DND-41 (cell line): ENCODE results near the gene MICAL3.

Source experiments
- CTCF ChIP-seq: IDR thresholded peaks from 2 replicates; pipeline ENCODE4 v1.5.1; 2012; ENCODE audit warnings: borderline replicate concordance, low read length, moderate library complexity, mild to moderate bottlenecking; ENCODE audit not compliant: poor library complexity, severe bottlenecking; ENCODE audit errors: extremely low read depth
- EZH2 ChIP-seq: IDR thresholded peaks from 3 replicates; pipeline ENCODE4 v1.6.1; 2012; ENCODE audit warnings: borderline replicate concordance, low read depth, mild to moderate bottlenecking, moderate library complexity, low read length, inconsistent platforms; ENCODE audit not compliant: severe bottlenecking

DNA sequence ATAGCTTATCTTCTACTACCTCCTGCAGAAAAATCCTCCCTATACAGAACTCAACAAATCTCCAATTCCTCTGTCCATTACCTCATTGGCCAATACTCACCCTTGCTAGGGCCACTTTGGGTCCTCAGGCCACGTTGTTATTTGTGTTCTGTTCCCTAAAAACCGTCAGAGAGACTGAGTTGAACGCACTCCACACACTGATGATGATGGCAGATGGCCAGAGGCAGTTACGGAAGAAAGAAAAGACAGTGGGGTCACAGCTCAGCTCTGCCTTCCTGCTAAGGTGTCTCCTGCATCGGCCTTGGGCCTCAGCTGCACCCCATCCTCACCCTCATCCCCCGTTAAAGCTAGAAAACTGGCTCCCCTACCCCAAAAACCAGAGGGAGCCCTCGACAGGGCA, 66.2 kb downstream of the MICAL3 start:
- no peak for TF ChIP-seq CTCF
- no peak for TF ChIP-seq EZH2
